HG03342 (cell line): Measurements from ENCODE around the gene AMFR.

Source experiments
- ATAC-seq: cut with Tn5 transposase; IDR thresholded peaks from one replicate; pipeline ENCODE4 v1.9.1; 2021; ENCODE audit warnings: mild to moderate bottlenecking, moderate library complexity; ENCODE audit not compliant: unreplicated experiment

AMFR gene

DNA sequence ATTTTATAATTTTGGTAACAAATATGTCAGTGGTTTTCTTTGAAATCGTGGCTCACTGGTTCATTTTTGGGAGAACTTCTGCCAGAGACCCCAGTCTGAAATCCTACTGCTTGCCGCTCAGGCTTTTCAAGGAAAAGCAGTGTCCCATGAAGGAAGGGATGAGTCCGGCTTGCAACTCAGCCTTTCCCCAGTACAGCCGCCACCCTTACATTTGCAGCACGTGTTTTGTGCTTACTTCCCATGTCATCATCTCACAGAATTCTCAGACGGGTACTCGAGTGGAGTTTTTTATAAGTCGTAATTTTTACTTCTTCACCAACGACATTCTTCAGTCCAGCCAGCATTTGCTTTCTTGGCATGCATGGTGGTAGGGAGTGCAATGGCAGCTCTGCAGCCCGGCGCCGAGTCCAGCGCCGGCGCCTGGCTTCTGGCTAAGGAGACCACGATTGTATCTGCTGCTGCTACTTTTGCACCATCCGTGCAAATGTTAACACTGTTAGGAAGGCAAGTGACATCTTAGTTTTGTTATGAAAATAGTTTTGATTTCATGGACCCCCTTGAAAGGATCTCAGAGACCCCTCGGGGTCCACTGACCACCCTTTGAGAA lies 111.0 kb downstream of the AMFR start:
- ATAC-seq = no peak

DNA sequence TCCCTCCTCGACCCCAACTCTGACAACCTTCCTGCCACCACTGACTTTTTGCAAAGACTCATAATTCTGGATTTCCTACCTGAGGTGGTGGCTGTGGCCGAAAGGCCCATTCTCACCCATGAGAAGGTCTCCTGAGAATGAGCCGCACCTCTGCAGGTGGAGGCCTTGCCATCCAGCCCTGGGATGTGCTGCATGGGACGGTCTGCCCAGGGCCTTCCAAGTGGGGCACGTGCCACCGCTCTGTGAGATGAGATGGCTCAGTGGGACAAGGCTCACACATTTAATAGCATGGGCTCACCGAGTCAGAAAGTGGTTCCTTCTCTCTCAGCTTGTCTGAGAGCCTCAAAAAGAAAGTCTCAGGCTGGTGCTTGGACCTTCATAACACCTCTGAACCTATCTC lies 112.8 kb downstream of the AMFR start:
- no peak for ATAC-seq

DNA sequence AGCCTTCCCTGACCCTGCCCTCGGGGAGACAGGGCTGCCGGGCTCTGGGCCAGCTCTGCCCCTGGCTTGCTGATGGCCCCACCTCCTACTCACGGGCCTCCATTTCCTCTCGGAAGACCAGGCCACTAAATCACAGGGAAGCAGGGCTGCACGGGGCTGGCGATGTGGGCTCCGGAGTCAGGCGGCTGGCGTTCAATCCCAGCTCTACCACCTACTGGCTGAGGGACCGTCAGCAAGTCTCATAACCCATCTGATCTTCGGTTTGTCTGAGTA lies 113.4 kb downstream of the AMFR start:
- ATAC-seq = no peak
